ENCODE results near the gene MYO5B.
A peak's percentile ranks its signal among the peaks of the same experiment; 100 is the strongest.
"Not testable (repeated sequence)": the region's sequence is repeated elsewhere in the genome, so short reads cannot be mapped to it uniquely, and the experiment has no call there.

Gene MYO5B

DNA sequence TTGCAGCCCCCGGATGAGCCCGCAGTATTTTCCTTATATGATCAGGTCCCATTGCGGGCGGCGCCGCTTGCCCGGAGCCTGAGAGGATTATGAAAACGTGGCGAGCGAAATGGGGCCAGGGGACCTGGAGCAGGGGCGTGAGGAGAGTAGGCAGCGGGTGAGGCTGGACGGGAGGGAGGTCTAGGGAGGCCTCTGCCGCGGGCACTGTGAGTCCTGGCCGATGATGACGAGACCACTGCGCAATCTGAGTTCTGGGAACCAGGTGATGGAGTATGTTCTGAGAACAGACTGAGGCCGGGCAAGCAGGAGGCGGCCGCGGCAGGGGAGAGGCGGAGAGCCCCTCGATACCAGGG lies 380.8 kb downstream of the MYO5B start:
- DNase-seq, result peak; percentile 47

- peak; percentile 94 for DNase-seq
Measured at GRCh38 chr18:49813319-49814146, 381.4 kb downstream of the MYO5B start, which contains the start of gene ACAA2. Gene ACAA2 (minus strand): TSS chr18:49813533. CDS start chr18:49813484, 49 bp downstream.

DNA sequence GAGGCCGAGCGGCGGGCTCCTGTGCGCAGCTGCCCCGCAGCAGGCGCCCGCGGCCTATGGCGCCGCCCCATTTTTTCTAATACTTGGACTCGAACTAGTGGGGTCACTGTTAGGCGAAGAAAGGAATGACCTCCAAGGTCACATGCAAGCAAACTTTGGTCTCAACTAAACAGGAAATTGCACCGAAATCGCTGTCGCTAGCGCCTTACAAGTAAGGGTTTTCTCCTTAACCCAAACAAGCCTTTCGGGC lies 382.0 kb downstream of the MYO5B start:
- peak; percentile 46 for DNase-seq

GRCh38 chr18:49812286-49813068 lies 382.5 kb downstream of the MYO5B start:
- DNase-seq, result peak; percentile 9

- no peak for DNase-seq
Measured at GRCh38 chr18:49811151-49811938, 383.6 kb downstream of the MYO5B start.

DNA sequence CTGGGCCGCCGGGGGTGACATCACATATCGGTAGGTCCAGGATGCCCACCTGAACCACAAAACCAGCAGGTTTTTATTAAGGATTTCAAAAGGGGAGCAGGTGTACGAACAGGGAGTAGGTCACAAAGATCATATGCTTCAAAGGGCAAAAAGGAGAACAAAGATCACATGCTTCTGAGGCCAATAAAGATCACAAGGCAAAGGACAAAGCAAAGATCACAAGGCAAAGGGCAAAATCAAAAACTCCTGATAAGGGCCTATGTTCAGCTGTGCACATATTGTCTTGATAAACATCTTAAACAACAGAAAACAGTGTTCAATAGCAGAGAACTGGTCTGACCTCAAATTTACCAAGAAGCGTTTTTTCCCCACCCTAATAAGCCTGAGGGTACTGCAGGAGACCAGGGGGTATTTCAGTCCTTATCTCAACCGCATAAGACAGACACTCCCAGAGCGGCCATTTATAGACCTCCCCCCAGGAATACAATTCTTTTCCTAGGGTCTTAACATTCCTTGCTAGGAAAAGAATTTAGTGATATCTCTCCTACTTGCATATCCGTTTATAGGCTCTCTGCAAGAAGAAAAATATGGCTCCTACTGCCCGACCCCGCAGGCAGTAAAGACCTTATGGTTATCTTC lies 386.3 kb downstream of the MYO5B start:
- not testable (repeated sequence) for DNase-seq

- DNase-seq, result no peak
Measured at GRCh38 chr18:49804096-49804495, 390.9 kb downstream of the MYO5B start.

DNA sequence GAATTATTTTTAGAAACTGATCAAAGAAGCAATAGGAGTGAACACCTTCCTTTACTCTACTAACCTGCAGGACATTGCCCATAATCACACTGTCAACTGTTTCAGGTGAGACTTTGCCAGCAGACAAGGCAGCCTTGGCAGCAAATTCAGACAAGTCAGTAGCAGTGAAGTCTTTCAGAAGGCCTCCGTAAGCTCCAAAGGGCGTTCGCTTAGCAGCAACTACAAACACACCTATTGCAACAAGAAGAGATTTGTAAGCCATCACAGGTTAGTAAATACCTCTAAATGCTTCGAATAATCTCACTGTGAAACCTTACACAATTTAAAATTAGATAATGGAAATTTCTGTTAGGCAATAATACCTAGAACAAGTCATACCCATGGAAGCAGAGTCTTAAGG lies 392.3 kb downstream of the MYO5B start:
- no peak for DNase-seq

- DNase-seq, result not testable (repeated sequence)
Measured at GRCh38 chr18:49800491-49800890, 394.5 kb downstream of the MYO5B start.

DNA sequence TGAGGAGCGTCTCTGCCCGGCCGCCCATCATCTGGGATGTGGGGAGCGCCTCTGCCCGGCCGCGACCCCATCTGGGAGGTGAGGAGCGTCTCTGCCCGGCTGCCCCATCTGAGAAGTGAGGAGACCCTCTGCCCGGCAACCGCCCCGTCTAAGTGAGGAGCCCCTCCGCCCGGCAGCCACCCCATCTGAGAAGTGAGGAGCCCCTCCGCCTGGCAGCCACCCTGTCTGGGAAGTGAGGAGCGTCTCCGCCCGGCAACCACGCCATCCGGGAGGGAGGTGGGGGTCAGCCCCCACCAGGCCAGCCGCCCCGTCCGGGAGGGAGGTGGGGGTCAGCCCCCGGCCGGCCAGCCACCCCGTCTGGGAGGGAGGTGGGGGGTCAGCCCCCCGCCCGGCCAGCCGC lies 395.1 kb downstream of the MYO5B start:
- DNase-seq, result not testable (repeated sequence)

GRCh38 chr18:49798001-49798400 lies 396.9 kb downstream of the MYO5B start:
- DNase-seq, result no peak

DNA sequence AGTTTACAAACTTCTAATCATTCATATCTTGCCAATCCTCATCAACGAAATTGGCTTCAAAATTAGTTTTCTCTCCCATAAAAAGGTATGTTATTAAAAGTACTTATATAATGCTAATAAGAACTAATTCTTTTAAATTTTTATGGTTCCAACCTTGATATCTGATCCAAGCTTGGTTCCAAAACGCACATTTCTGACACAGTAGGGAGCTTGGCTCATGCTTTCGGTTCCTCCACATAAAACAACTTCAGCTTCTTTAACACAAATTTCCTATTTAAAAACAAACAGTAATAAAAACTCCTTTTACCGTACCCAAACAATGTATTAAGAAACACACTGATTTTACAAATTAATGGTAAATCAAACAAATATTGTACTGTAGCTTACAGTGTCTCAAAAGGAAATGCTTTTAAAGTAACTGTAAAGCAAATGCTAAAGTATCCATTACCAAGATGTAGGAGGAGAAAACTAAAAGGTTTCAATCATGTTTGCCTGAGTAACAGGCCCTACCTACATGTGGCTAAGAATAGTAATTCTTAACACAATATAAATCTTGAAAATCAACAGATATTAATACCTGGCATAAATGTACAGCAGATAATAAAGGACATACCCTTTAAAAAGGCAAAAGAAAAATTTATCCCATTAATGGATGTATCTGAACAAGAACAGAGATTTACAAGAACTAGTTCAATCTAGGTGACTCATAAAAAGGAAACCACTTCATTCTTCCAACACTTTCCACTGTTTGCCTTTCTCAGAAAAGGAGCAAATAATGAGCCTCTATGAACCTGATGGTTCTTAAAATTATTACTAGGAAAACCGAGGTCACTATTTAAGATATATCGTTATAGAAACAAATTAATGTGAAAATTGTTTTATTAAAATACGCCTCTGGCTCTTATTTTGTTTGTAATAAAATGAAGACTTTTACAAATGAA lies 399.1 kb downstream of the MYO5B start:
- DNase-seq, result no peak

DNA sequence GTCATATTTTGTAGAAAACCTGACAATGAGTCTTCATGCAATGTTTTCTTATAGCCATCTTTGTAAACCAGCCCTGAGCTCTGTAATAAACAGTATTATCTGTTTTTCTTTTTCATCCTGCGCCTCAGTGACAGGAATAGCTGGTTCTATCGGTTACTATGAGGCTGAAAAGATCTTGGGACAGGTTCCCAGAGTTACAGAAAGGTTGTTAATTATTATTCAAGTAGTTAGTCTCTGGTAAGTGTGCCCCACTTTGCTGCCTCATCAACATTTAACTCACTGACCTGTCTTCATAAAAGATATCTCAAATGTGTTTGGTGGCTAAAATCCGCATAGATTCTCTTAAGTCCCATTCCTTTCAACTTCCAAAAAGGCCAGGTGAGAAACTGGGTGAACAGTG lies 400.2 kb downstream of the MYO5B start:
- no peak for DNase-seq

- not testable (repeated sequence) for DNase-seq
Measured at GRCh38 chr18:49789560-49790134, 405.3 kb downstream of the MYO5B start.

GRCh38 chr18:49788327-49788898 lies 406.5 kb downstream of the MYO5B start:
- peak; percentile 14 for DNase-seq

GRCh38 chr18:49786019-49786720 lies 408.8 kb downstream of the MYO5B start:
- no peak for DNase-seq

DNA sequence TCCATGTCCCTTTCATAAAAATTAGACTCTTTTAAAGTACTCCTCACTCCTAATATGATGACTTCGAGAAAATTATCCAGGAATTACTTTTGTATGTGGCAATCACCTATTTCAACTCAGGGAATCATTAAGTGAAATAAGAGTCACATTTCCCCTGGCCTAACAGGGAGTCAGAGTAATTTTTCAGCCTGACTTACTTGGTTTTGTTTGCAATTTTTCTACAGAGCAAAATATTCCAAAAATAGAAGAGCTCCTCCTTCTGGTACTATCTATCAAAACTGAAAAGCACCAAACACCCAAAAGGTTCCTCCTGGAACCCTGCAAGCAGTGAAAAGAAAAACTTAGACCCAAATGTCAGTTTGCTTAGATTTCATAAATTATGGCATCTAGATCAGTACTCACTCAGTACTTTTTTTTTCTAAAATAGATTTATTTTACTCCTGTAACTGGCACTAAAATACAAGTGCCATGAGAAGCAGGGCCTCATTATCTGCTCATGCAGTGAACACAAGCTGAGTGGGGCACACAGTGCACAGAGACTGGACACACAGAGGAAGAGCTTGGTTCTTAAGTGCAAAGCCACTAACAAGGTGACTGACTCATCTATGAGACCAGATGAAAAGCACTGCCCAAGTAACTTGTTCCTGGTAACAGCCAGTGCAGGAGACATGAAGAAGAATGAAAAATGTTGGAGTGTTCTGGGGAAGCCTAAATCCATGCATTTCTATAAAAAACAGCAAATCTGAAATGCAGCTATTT lies 410.3 kb downstream of the MYO5B start:
- DNase-seq, result no peak

- not testable (repeated sequence) for DNase-seq
Measured at GRCh38 chr18:49783631-49784030, 411.3 kb downstream of the MYO5B start.

DNA sequence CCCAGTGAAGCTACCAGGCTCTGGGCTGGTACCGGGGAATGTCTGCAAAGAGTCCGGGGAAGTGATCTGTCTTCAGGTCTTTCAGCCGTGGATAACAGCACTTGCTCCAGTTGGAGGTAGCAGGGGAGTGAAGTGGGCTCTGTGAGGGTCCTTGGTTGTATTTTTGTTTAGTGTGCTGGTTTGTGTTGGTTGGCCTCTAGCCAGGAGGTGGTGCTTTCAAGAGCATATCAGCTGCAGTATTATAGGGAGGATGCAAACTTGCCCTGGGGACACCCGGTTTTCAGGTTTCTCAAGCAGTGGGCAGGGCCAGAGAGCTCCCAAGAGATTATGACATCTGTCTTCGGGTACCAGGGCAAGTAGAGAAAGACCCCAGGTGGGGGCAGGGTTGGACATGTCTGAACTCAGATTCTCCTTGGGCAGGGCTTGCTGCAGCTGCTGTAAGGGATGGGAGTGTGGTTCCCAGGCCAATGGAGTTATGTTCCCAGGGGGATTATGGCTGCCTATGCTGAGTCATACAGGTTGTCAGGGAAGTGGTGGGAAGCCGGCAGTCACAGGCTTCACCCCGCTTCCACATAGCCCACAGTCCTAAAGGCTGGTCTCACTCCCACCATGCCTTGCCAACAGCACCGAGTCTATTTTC lies 416.0 kb downstream of the MYO5B start:
- DNase-seq, result no peak

Data from suppressor macrophage treated with lipopolysaccharide for 4 hours (primary cell).